Body of pancreas (tissue), 4 donors: Measurements from ENCODE around the gene UBXN10.

Experiments used
- POLR2A ChIP-seq, 3 donors: fragments of 450-650 bp; IDR thresholded peaks; one replicate each; pipeline ENCODE4 v1.6.1; 2016; ENCODE audit warnings: antibody characterized with exemption in 3 of 3, mild to moderate bottlenecking in 2 of 3
- TF ChIP-seq, protein P1 (sequence below), 7 experiments: fragments of 450-650 bp in 4 of 7; fragments of 200-600 bp in 3 of 7; sonication (generic) in 3 of 7; IDR thresholded peaks; one replicate each; pipeline ENCODE4 v1.5.1; 2016 to 2019; ENCODE audit warnings: antibody characterized with exemption in 7 of 7

DNA sequence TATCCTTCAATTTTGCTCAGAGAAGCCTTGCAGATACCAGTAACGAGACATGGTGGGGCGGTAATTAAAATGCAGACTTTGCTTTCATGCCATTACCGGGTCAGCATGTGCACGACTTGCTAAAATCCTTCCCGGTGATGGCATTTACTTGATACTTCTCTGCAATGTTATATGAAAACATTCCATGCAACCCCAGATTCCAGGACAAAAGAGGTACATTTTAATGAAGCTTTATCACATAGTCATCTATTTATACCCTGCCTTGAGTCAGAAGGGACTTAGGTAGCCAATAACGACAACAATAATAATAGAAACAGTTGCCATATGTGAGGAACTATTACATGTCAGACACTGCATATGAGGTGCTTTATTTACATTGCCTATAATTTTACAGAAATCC lies 29.8 kb downstream of the UBXN10 start:
- TF ChIP-seq, protein P1, sequence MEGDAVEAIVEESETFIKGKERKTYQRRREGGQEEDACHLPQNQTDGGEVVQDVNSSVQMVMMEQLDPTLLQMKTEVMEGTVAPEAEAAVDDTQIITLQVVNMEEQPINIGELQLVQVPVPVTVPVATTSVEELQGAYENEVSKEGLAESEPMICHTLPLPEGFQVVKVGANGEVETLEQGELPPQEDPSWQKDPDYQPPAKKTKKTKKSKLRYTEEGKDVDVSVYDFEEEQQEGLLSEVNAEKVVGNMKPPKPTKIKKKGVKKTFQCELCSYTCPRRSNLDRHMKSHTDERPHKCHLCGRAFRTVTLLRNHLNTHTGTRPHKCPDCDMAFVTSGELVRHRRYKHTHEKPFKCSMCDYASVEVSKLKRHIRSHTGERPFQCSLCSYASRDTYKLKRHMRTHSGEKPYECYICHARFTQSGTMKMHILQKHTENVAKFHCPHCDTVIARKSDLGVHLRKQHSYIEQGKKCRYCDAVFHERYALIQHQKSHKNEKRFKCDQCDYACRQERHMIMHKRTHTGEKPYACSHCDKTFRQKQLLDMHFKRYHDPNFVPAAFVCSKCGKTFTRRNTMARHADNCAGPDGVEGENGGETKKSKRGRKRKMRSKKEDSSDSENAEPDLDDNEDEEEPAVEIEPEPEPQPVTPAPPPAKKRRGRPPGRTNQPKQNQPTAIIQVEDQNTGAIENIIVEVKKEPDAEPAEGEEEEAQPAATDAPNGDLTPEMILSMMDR (IDR thresholded peaks at IDR 0.05) = no peak
- no peak for TF ChIP-seq POLR2A (IDR thresholded peaks at IDR 0.05)
